Large intestine (tissue), 3 donors: Measurements from ENCODE around the gene EIF4A3. TPM values are rescaled to one million over a fixed set of nuclear protein-coding genes. Genes with fewer than 3 reads are reported as not detected.
A peak's percentile ranks its signal among the peaks of the same experiment; 100 is the strongest.

ENCODE experiments used
- DNase-seq, 2 donors: peaks; one replicate each; pipeline versions ENCODE4 v3.0.0 to v3.0.0-alpha.2; 2013
- H3K27ac ChIP-seq: one replicate; pipeline ENCODE4 v1.5.1; 2013; ENCODE audit warnings: low read length
- H3K27me3 ChIP-seq: 2 replicates; pipeline ENCODE4 v1.6.1; 2013; ENCODE audit warnings: low read length; ENCODE audit not compliant: control insufficient read depth, insufficient read depth
- H3K36me3 ChIP-seq: 2 replicates; pipeline ENCODE4 v1.6.1; 2013; ENCODE audit warnings: low read length; ENCODE audit not compliant: control insufficient read depth, insufficient read depth
- H3K4me1 ChIP-seq: one replicate; pipeline ENCODE4 v1.6.1; 2013; ENCODE audit warnings: low read length; ENCODE audit not compliant: control insufficient read depth, insufficient read depth
- H3K4me3 ChIP-seq: one replicate; pipeline ENCODE4 v1.5.1; 2013; ENCODE audit warnings: low read length
- H3K9me3 ChIP-seq: one replicate; pipeline ENCODE4 v1.6.1; 2013; ENCODE audit warnings: mild to moderate bottlenecking, low read depth, low read length, moderate library complexity; ENCODE audit not compliant: control insufficient read depth
- WGBS: methylation state at CpG from one replicate; pipeline ENCODE4 v1.1.5; 2013; ENCODE audit warnings: low lambda C conversion rate; ENCODE audit not compliant: insufficient coverage; 5-methylcytosine and 5-hydroxymethylcytosine counted together
- polyA plus RNA-seq: library from polyadenylated mRNA; unstranded; fragments of 120-200 nt; gene quantifications from one replicate; pipeline ENCODE4 v1.2.1, GENCODE V29; 2013

Gene EIF4A3
- polyA plus RNA-seq, 1 donor = 95.0 TPM

GRCh38 chr17:80101946-80102663, 44.8 kb downstream of the EIF4A3 start:
- no CpG with 5 or more reads among the region's 21 CpGs for WGBS
- peak overlapping the region; percentile 16 for H3K27ac ChIP-seq
- peak in 1 of 2 donors; percentile 8 for DNase-seq

GRCh38 chr17:80101011-80101945, 45.6 kb downstream of the EIF4A3 start, which contains the start of gene GAA:
TSS of gene GAA (plus strand) at chr17:80101581. CDS start at chr17:80104587, 3,006 bp downstream.
- peak within 1 kb of the TSS; percentile 16 for H3K27ac ChIP-seq
- H3K4me1 ChIP-seq = peaks cover under 1% of the 10 kb centered on the region
- no peaks in the 10 kb centered on the region for H3K36me3 ChIP-seq
- DNase-seq = peak; percentile 88 to 89
- no CpG with 5 or more reads among the region's 114 CpGs for WGBS
- no peaks in the 10 kb centered on the region for H3K9me3 ChIP-seq
- H3K27me3 ChIP-seq = no peaks in the 10 kb centered on the region
- H3K4me3 ChIP-seq = peak within 1 kb of the TSS; percentile 94

More at GRCh38 chr17:80101946-80102663, 44.8 kb downstream of the EIF4A3 start:
- peaks cover 2% of the 10 kb centered on the region for H3K4me1 ChIP-seq
- H3K27me3 ChIP-seq = no peaks in the 10 kb centered on the region
- H3K9me3 ChIP-seq = no peaks in the 10 kb centered on the region
- H3K4me3 ChIP-seq = peak overlapping the region; percentile 94
- no peaks in the 10 kb centered on the region for H3K36me3 ChIP-seq

- H3K27ac ChIP-seq = no peak overlapping the region
- H3K4me1 ChIP-seq = no peaks in the 10 kb centered on the region
- no peak for DNase-seq
- H3K9me3 ChIP-seq = no peaks in the 10 kb centered on the region
- no peaks in the 10 kb centered on the region for H3K36me3 ChIP-seq
- no peak overlapping the region for H3K4me3 ChIP-seq
- WGBS = no CpG with 5 or more reads among the region's 4 CpGs
- H3K27me3 ChIP-seq = no peaks in the 10 kb centered on the region
Observed at GRCh38 chr17:80100035-80100323, 46.9 kb downstream of the EIF4A3 start.

GRCh38 chr17:80099291-80100034, 47.5 kb downstream of the EIF4A3 start:
- WGBS = no CpG with 5 or more reads among the region's 27 CpGs
- Histone ChIP-seq H3K27me3 (no peaks in the 10 kb centered on the region), H3K27ac (no peak overlapping the region), H3K4me3 (no peak overlapping the region), H3K9me3 (no peaks in the 10 kb centered on the region), H3K36me3 (no peaks in the 10 kb centered on the region), H3K4me1 (no peaks in the 10 kb centered on the region)
- DNase-seq = no peak

- Histone ChIP-seq H3K9me3 (no peaks in the 10 kb centered on the region), H3K4me3 (no peak overlapping the region), H3K27me3 (no peaks in the 10 kb centered on the region), H3K27ac (no peak overlapping the region), H3K36me3 (no peaks in the 10 kb centered on the region), H3K4me1 (no peaks in the 10 kb centered on the region)
- no CpG with 5 or more reads among the region's 23 CpGs for WGBS
- DNase-seq = no peak
Observed at GRCh38 chr17:80097844-80098691, 48.9 kb downstream of the EIF4A3 start.

GRCh38 chr17:80097127-80097621, 49.8 kb downstream of the EIF4A3 start:
- no peak overlapping the region for H3K27ac ChIP-seq
- H3K4me3 ChIP-seq = no peak overlapping the region
- H3K4me1 ChIP-seq = no peaks in the 10 kb centered on the region
- WGBS = no CpG with 5 or more reads among the region's 17 CpGs
- no peaks in the 10 kb centered on the region for H3K27me3 ChIP-seq
- H3K36me3 ChIP-seq = no peaks in the 10 kb centered on the region
- no peak for DNase-seq
- no peaks in the 10 kb centered on the region for H3K9me3 ChIP-seq

- Histone ChIP-seq H3K4me3 (no peak overlapping the region), H3K36me3 (no peaks in the 10 kb centered on the region), H3K9me3 (no peaks in the 10 kb centered on the region), H3K27ac (no peak overlapping the region), H3K27me3 (no peaks in the 10 kb centered on the region), H3K4me1 (no peaks in the 10 kb centered on the region)
- WGBS = no CpG with 5 or more reads among the region's 12 CpGs
- DNase-seq = no peak
Observed at GRCh38 chr17:80096561-80097021, 50.3 kb downstream of the EIF4A3 start.

GRCh38 chr17:80095844-80096475, 51.0 kb downstream of the EIF4A3 start:
- no CpG with 5 or more reads among the region's 16 CpGs for WGBS
- no peak for DNase-seq

More at GRCh38 chr17:80095844-80096475, 51.0 kb downstream of the EIF4A3 start:
- Histone ChIP-seq H3K27ac (no peak overlapping the region), H3K4me1 (no peaks in the 10 kb centered on the region), H3K36me3 (no peaks in the 10 kb centered on the region), H3K9me3 (no peaks in the 10 kb centered on the region), H3K4me3 (no peak overlapping the region), H3K27me3 (no peaks in the 10 kb centered on the region)
